Measurements from ENCODE around the gene ADISSP.

ADISSP gene

GRCh38 chr20:3754276-3754630 lies 13.3 kb downstream of the ADISSP start (continued):
- TF ChIP-seq TSHZ2 (CRISPR knock-in tag; IDR thresholded peaks at IDR 0.05): no peak
- no peak for TF ChIP-seq CSDC2 (CRISPR knock-in tag; IDR thresholded peaks at IDR 0.05)

- TF ChIP-seq ESRRG (CRISPR knock-in tag; IDR thresholded peaks at IDR 0.05) (no peak), CSRNP3 (CRISPR knock-in tag; IDR thresholded peaks at IDR 0.05) (no peak), ZNF8 (CRISPR knock-in tag; IDR thresholded peaks at IDR 0.05) (no peak), TSHZ2 (CRISPR knock-in tag; IDR thresholded peaks at IDR 0.05) (no peak), ZFP30 (CRISPR knock-in tag; IDR thresholded peaks at IDR 0.05) (no peak), ISL1 (CRISPR knock-in tag; IDR thresholded peaks at IDR 0.05) (no peak), ZFP3 (CRISPR knock-in tag; IDR thresholded peaks at IDR 0.05) (no peak), ARNTL (CRISPR knock-in tag; IDR thresholded peaks at IDR 0.05; ENCODE audit: borderline replicate concordance, low read depth) (no peak), BACH2 (CRISPR knock-in tag; IDR thresholded peaks at IDR 0.05; ENCODE audit: borderline replicate concordance) (no peak), SNAI2 (CRISPR knock-in tag; IDR thresholded peaks at IDR 0.05) (no peak), RARB (CRISPR knock-in tag; IDR thresholded peaks at IDR 0.05) (no peak), ZC3H10 (CRISPR knock-in tag; IDR thresholded peaks at IDR 0.05) (no peak), ZNF565 (CRISPR knock-in tag; conservative IDR thresholded peaks at IDR 0.05; ENCODE audit: low read depth) (no peak), GLIS3 (CRISPR knock-in tag; IDR thresholded peaks at IDR 0.05) (no peak), CREB5 (CRISPR knock-in tag; IDR thresholded peaks at IDR 0.05; ENCODE audit: low read depth) (no peak), PATZ1 (CRISPR knock-in tag; IDR thresholded peaks at IDR 0.05; ENCODE audit: borderline replicate concordance) (no peak), TCF4 (CRISPR knock-in tag; IDR thresholded peaks at IDR 0.05; ENCODE audit: borderline replicate concordance) (no peak), POU6F1 (CRISPR knock-in tag; IDR thresholded peaks at IDR 0.05; ENCODE audit: borderline replicate concordance, low read depth) (no peak), OSR1 (CRISPR knock-in tag; IDR thresholded peaks at IDR 0.05) (no peak)
- no peak for ATAC-seq
Observed at GRCh38 chr20:3753501-3754275, 13.9 kb downstream of the ADISSP start.
